Measurements from ENCODE around the gene LMO1. TPM values are rescaled to one million over a fixed set of nuclear protein-coding genes. Genes with fewer than 3 reads are reported as not detected.

Gene LMO1
- total RNA-seq, 2 donors from 2014 or later, result not detected

GRCh38 chr11:8217926-8218325 is 45.8 kb downstream of the LMO1 start:
- no peak overlapping the region for H3K27ac ChIP-seq
- no peaks in the 10 kb centered on the region for H3K4me1 ChIP-seq (replicated peaks)
- no peaks in the 10 kb centered on the region for H3K36me3 ChIP-seq
- TF ChIP-seq POLR2AphosphoS5 (IDR thresholded peaks at IDR 0.05), result no peak
- TF ChIP-seq POLR2A (IDR thresholded peaks at IDR 0.05), result no peak
- TF ChIP-seq CTCF (IDR thresholded peaks at IDR 0.05), result no peak
- 53% methylated on average over 11 of the region's 11 CpGs for WGBS
- intact Hi-C loops (cut with DNase I), result no loop called here
- no peaks in the 10 kb centered on the region for H3K27me3 ChIP-seq (replicated peaks; ENCODE audit: insufficient read depth)
- no peak overlapping the region for H3K4me3 ChIP-seq
- DNase-seq (ENCODE audit: low spot score), result no peak
- no peaks in the 10 kb centered on the region for H3K9me3 ChIP-seq

GRCh38 chr11:8217136-8217535 is 46.5 kb downstream of the LMO1 start:
- no peak overlapping the region for H3K27ac ChIP-seq
- H3K27me3 ChIP-seq (replicated peaks; ENCODE audit: insufficient read depth), result no peaks in the 10 kb centered on the region
- no peak for DNase-seq (ENCODE audit: low spot score)
- WGBS, result 72% methylated on average over 4 of the region's 4 CpGs
- intact Hi-C loops (cut with DNase I), result no loop called here
- H3K4me3 ChIP-seq, result no peak overlapping the region
- H3K9me3 ChIP-seq, result no peaks in the 10 kb centered on the region
- no peaks in the 10 kb centered on the region for H3K4me1 ChIP-seq (replicated peaks)
- no peaks in the 10 kb centered on the region for H3K36me3 ChIP-seq
- TF ChIP-seq CTCF (IDR thresholded peaks at IDR 0.05), result no peak
- no peak for TF ChIP-seq POLR2AphosphoS5 (IDR thresholded peaks at IDR 0.05)
- TF ChIP-seq POLR2A (IDR thresholded peaks at IDR 0.05), result no peak

- no peak for DNase-seq (ENCODE audit: low spot score)
Measured at GRCh38 chr11:8213376-8213775, 50.3 kb downstream of the LMO1 start.

GRCh38 chr11:8209208-8209807 is 54.4 kb downstream of the LMO1 start:
- Histone ChIP-seq H3K4me1 (replicated peaks) (no peaks in the 10 kb centered on the region), H3K27me3 (replicated peaks; ENCODE audit: insufficient read depth) (no peaks in the 10 kb centered on the region), H3K36me3 (no peaks in the 10 kb centered on the region), H3K4me3 (no peak overlapping the region), H3K9me3 (no peaks in the 10 kb centered on the region), H3K27ac (no peak overlapping the region)
- no peak for DNase-seq (ENCODE audit: low spot score)
- TF ChIP-seq POLR2AphosphoS5 (IDR thresholded peaks at IDR 0.05) (no peak), CTCF (IDR thresholded peaks at IDR 0.05) (no peak), POLR2A (IDR thresholded peaks at IDR 0.05) (no peak)
- WGBS, result 66% methylated on average over 4 of the region's 4 CpGs
- intact Hi-C loops (cut with DNase I), result no loop called here

More at GRCh38 chr11:8213376-8213775, 50.3 kb downstream of the LMO1 start:
- H3K9me3 ChIP-seq, result no peaks in the 10 kb centered on the region
- 87% methylated on average over 4 of the region's 4 CpGs for WGBS
- intact Hi-C loops (cut with DNase I), result no loop called here
- no peak overlapping the region for H3K4me3 ChIP-seq
- no peaks in the 10 kb centered on the region for H3K27me3 ChIP-seq (replicated peaks; ENCODE audit: insufficient read depth)
- TF ChIP-seq POLR2AphosphoS5 (IDR thresholded peaks at IDR 0.05), result no peak
- no peak for TF ChIP-seq POLR2A (IDR thresholded peaks at IDR 0.05)
- TF ChIP-seq CTCF (IDR thresholded peaks at IDR 0.05), result no peak
- H3K36me3 ChIP-seq, result no peaks in the 10 kb centered on the region
- H3K27ac ChIP-seq, result no peak overlapping the region
- no peaks in the 10 kb centered on the region for H3K4me1 ChIP-seq (replicated peaks)

Measured in prostate gland (tissue), 2 donors.